ENCODE data around the gene EMILIN3. TPM values are rescaled to one million over a fixed set of nuclear protein-coding genes. Genes with fewer than 3 reads are reported as not detected.

The EMILIN3 gene
- total and polyA plus RNA-seq, 12 donors = 0.42 to 4.1 (median 1.7) TPM

GRCh38 chr20:41352106-41352505, 14.5 kb downstream of the EMILIN3 start:
- WGBS, 4 donors = 76 to 93% (median 92%) methylated on average over 4 of the region's 4 CpGs
- Histone ChIP-seq H3K27ac (no peak overlapping the region), H3K9me3 (replicated peaks in 1 of 3) (no peaks in the 10 kb centered on the region), H3K4me3 (no peak overlapping the region), H3K4me1 (replicated peaks in 1 of 2) (no peaks in the 10 kb centered on the region), H3K27me3 (no peaks in the 10 kb centered on the region), H3K36me3 (replicated peaks in 1 of 2) (peaks cover 0 to 7% of the 10 kb centered on the region in 2 donors)
- no peak for TF ChIP-seq CTCF (IDR thresholded peaks at IDR 0.05)
- intact Hi-C loops (cut with DNase I) = no loop called here
- no peak for DNase-seq

GRCh38 chr20:41350408-41350962, 16.1 kb downstream of the EMILIN3 start:
- Histone ChIP-seq H3K4me1 (replicated peaks in 1 of 2) (no peaks in the 10 kb centered on the region), H3K4me3 (no peak overlapping the region), H3K9me3 (replicated peaks in 1 of 3) (no peaks in the 10 kb centered on the region), H3K36me3 (replicated peaks in 1 of 2) (peaks cover 0 to 7% of the 10 kb centered on the region in 2 donors), H3K27me3 (no peaks in the 10 kb centered on the region), H3K27ac (no peak overlapping the region)
- no peak for TF ChIP-seq CTCF (IDR thresholded peaks at IDR 0.05)
- no peak for TF ChIP-seq POLR2A (IDR thresholded peaks at IDR 0.05)
- intact Hi-C loops (cut with DNase I) = no loop called here
- WGBS, 4 donors = 75 to 88% (median 80%) methylated on average over 7 of the region's 7 CpGs
- no peak for DNase-seq

- Histone ChIP-seq H3K9me3 (replicated peaks in 1 of 3) (no peaks in the 10 kb centered on the region), H3K27ac (no peak overlapping the region), H3K36me3 (replicated peaks in 1 of 2) (peaks cover 0 to 7% of the 10 kb centered on the region in 2 donors), H3K27me3 (no peaks in the 10 kb centered on the region), H3K4me1 (replicated peaks in 1 of 2) (no peaks in the 10 kb centered on the region), H3K4me3 (no peak overlapping the region)
- intact Hi-C loops (cut with DNase I) = loop anchor here (10.0 kb wide), 2 partner anchors 65 to 385 kb away; no protein-coding TSS in a partner anchor
- WGBS, 4 donors = 81 to 93% (median 90%) methylated on average over 3 to 7 of the region's 7 CpGs
- TF ChIP-seq CTCF (IDR thresholded peaks at IDR 0.05) (no peak), POLR2A (IDR thresholded peaks at IDR 0.05) (no peak)
- DNase-seq = no peak
These were observed 16.7 kb downstream of the EMILIN3 start for GRCh38 chr20:41349943-41350342.

GRCh38 chr20:41349266-41349665, 17.4 kb downstream of the EMILIN3 start:
- no peak for TF ChIP-seq CTCF (IDR thresholded peaks at IDR 0.05)
- TF ChIP-seq POLR2A (IDR thresholded peaks at IDR 0.05) = no peak
- Histone ChIP-seq H3K4me3 (no peak overlapping the region), H3K36me3 (replicated peaks in 1 of 2) (peaks cover 0 to 7% of the 10 kb centered on the region in 2 donors), H3K27me3 (no peaks in the 10 kb centered on the region), H3K9me3 (replicated peaks in 1 of 3) (no peaks in the 10 kb centered on the region), H3K27ac (no peak overlapping the region), H3K4me1 (replicated peaks in 1 of 2) (no peaks in the 10 kb centered on the region)
- 83 to 92% (median 87%) methylated on average over 2 of the region's 2 CpGs for WGBS, 4 donors
- DNase-seq = no peak
- intact Hi-C loops (cut with DNase I) = loop anchor here (10.0 kb wide), 2 partner anchors 66 to 384 kb away; no protein-coding TSS in a partner anchor
